ENCODE measurements around the gene DYRK4.

- TF ChIP-seq CTCF (IDR thresholded peaks at IDR 0.05 in 4 of 5, conservative IDR thresholded peaks at IDR 0.05 in 1 of 5), result no peak
- no peak for TF ChIP-seq POLR2A (IDR thresholded peaks at IDR 0.05)
These were observed 48.5 kb downstream of the DYRK4 start for GRCh38 chr12:4610481-4610880.

All from gastrocnemius medialis (tissue), 4 donors.